NT2/D1 (cell line): ENCODE data around the gene MAN2A2.

Experiments
- YY1 ChIP-seq: IDR thresholded peaks from 2 replicates; pipeline ENCODE4 v1.6.1; 2011; ENCODE audit not compliant: insufficient read length, insufficient read depth
- ZNF274 ChIP-seq: IDR thresholded peaks from 2 replicates; pipeline ENCODE4 v1.6.1; 2011; ENCODE audit warnings: mild to moderate bottlenecking, low read depth, low read length

DNA sequence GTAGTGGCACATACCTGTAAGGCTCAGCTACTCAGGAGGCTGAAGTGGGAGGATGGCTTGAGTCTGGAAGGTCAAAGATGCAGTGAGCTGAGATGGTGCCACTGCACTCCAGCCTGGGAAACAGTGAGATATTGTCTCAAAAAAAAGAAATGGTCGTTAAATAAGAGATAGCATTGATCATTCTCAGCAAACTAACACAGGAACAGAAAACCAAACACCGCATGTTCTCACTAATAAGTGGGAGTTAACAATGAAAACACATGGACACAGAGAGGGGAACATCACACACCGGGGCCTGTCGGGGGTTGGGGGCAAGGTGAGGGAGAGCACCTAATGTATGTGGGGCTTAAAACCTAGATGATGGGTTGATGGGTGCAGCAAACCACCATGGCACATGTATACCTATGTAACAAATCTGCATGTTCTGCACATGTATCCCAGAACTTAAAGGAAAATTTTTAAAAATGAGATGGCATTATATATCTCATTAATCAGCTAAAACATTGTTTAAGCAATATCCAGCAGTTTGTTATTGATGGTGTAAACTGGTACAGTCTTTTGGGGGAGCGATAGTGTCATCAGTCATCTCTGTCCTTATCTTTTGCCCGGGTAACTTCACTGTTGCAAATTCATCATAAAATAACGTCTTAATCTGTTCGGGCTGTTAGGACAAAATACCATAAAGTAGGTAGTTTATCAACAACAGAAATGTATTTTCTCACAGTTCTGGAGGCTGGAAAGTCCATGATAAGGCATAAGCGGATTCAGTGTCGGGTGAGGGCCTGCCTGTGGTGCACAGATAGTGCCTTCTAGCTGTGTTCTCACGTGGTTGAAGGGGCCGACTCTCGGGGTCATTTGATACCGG is 1.7 kb upstream of the MAN2A2 start:
- TF ChIP-seq YY1 (no peak), ZNF274 (no peak)
